Endothelial cell of umbilical vein (primary cell): ENCODE results near the gene DPH1.

Experiments
- EZH2 ChIP-seq: IDR thresholded peaks from 2 replicates; pipeline ENCODE4 v1.6.1; 2012; ENCODE audit warnings: borderline replicate concordance, low read depth, mild to moderate bottlenecking, moderate library complexity, low read length, inconsistent platforms; ENCODE audit not compliant: severe bottlenecking
- FOS ChIP-seq: IDR thresholded peaks from 2 replicates; pipeline ENCODE4 v1.6.1; 2011; ENCODE audit warnings: mild to moderate bottlenecking, low read length, moderate library complexity, borderline replicate concordance; ENCODE audit not compliant: insufficient read depth
- JUN ChIP-seq: IDR thresholded peaks from 2 replicates; pipeline ENCODE4 v1.6.1; 2011; ENCODE audit warnings: borderline replicate concordance, low read depth; ENCODE audit not compliant: insufficient read length, insufficient read depth
- MYC ChIP-seq: IDR thresholded peaks from one replicate; pipeline ENCODE4 v1.6.1; 2011; ENCODE audit warnings: mild to moderate bottlenecking, low read depth, low read length
- POLR2A ChIP-seq: IDR thresholded peaks from 2 replicates; pipeline ENCODE4 v1.6.1; 2012; ENCODE audit warnings: low read depth, mild to moderate bottlenecking, control low read depth, low read length
- POLR2AphosphoS5 ChIP-seq: IDR thresholded peaks from 2 replicates; pipeline ENCODE4 v1.6.1; 2012; ENCODE audit warnings: low read depth, mild to moderate bottlenecking, control low read depth, low read length, moderate library complexity; ENCODE audit not compliant: insufficient read depth
- TF ChIP-seq, protein P1 (sequence below), 2 donors: IDR thresholded peaks; 1 replicate in 1 of 2; 2 replicates in 1 of 2; pipeline ENCODE4 v1.5.1; 2011; ENCODE audit warnings: low read length in 2 of 2, mild to moderate bottlenecking in 2 of 2, moderate library complexity in 2 of 2, control low read depth in 1 of 2, inconsistent platforms in 1 of 2, low read depth in 1 of 2; ENCODE audit not compliant: insufficient read depth in 1 of 2; ENCODE audit errors: extremely low read depth in 1 of 2
- TF ChIP-seq, protein P2 (sequence below): IDR thresholded peaks from 2 replicates; pipeline ENCODE4 v1.6.1; 2011; ENCODE audit not compliant: insufficient read depth, insufficient read length

- TF ChIP-seq, protein P1, sequence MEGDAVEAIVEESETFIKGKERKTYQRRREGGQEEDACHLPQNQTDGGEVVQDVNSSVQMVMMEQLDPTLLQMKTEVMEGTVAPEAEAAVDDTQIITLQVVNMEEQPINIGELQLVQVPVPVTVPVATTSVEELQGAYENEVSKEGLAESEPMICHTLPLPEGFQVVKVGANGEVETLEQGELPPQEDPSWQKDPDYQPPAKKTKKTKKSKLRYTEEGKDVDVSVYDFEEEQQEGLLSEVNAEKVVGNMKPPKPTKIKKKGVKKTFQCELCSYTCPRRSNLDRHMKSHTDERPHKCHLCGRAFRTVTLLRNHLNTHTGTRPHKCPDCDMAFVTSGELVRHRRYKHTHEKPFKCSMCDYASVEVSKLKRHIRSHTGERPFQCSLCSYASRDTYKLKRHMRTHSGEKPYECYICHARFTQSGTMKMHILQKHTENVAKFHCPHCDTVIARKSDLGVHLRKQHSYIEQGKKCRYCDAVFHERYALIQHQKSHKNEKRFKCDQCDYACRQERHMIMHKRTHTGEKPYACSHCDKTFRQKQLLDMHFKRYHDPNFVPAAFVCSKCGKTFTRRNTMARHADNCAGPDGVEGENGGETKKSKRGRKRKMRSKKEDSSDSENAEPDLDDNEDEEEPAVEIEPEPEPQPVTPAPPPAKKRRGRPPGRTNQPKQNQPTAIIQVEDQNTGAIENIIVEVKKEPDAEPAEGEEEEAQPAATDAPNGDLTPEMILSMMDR (IDR thresholded peaks at IDR 0.05; ENCODE audit: extremely low read depth in 1 of 2, insufficient read depth in 1 of 2, low read depth in 1 of 2, low read length in 2 of 2), result no peak
- TF ChIP-seq POLR2AphosphoS5, result no peak
- no peak for TF ChIP-seq POLR2A
- TF ChIP-seq EZH2, result no peak
- TF ChIP-seq FOS, result no peak
- TF ChIP-seq, protein P2, sequence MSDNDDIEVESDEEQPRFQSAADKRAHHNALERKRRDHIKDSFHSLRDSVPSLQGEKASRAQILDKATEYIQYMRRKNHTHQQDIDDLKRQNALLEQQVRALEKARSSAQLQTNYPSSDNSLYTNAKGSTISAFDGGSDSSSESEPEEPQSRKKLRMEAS, result no peak
- TF ChIP-seq JUN, result no peak
- no peak for TF ChIP-seq MYC
Observed at GRCh38 chr17:1995907-1996799, 33.8 kb upstream of the DPH1 start.
